Activated T-helper 2 cell treated with anti-CD3 and anti-CD28 coated beads, Interferon-gamma antibody, Interleukin-2, Interleukin-4, amounts not matched to agents 10 μg/mL and 5 μg/mL and 100 μg/mL, durations not matched to agents 14 hours and 24 hours and 36 hours (primary cell): ENCODE results near the gene PPP1R2B. TPM values are rescaled to one million over a fixed set of nuclear protein-coding genes. Genes with fewer than 3 reads are reported as not detected.

ENCODE experiments used
- DNase-seq: peaks from one replicate; pipeline ENCODE4 v3.0.0; 2021; ENCODE audit warnings: low spot score
- H3K27ac Mint-ChIP-seq: one replicate; pipeline ENCODE4 v1.8.0; 2021; ENCODE audit warnings: mixed read lengths
- H3K27me3 Mint-ChIP-seq: one replicate; pipeline ENCODE4 v1.8.0; 2021; ENCODE audit warnings: low read depth, mixed read lengths
- H3K36me3 Mint-ChIP-seq: one replicate; pipeline ENCODE4 v1.8.0; 2021; ENCODE audit warnings: low read depth, mixed read lengths
- H3K4me1 Mint-ChIP-seq: one replicate; pipeline ENCODE4 v1.8.0; 2021; ENCODE audit warnings: low read depth, mixed read lengths
- H3K4me3 Mint-ChIP-seq: one replicate; pipeline ENCODE4 v1.8.0; 2021; ENCODE audit warnings: low read depth, mild to moderate bottlenecking, moderate library complexity, mixed read lengths
- H3K9me3 Mint-ChIP-seq: one replicate; pipeline ENCODE4 v1.8.0; 2021; ENCODE audit warnings: mixed read lengths
- intact Hi-C: fragments of 100-400 bp; cut with micrococcal nuclease; formaldehyde crosslinking; loops from one replicate; pipeline ENCODE4 v1.15.1; 2023
- total RNA-seq: library from RNA; stranded (reverse); gene quantifications from 2 replicates; pipeline ENCODE4 v1.2.3, GENCODE V29; 2022

Gene PPP1R2B
- total RNA-seq, 1 donor from 2014 or later, result 0.66 TPM

GRCh38 chr5:156888520-156888919 lies 38.4 kb downstream of the PPP1R2B start:
- Mint-ChIP-seq H3K27ac (no peak overlapping the region), H3K9me3 (peaks cover under 1% of the 10 kb centered on the region), H3K4me3 (no peak overlapping the region), H3K36me3 (no peaks in the 10 kb centered on the region), H3K4me1 (peaks cover 20% of the 10 kb centered on the region), H3K27me3 (peaks cover 2% of the 10 kb centered on the region)
- intact Hi-C loops, result no loop called here
- DNase-seq, result no peak

GRCh38 chr5:156892223-156892622 lies 42.1 kb downstream of the PPP1R2B start:
- peak overlapping the region; percentile 36 for H3K27ac Mint-ChIP-seq
- H3K27me3 Mint-ChIP-seq, result no peaks in the 10 kb centered on the region
- no peak overlapping the region for H3K4me3 Mint-ChIP-seq
- H3K9me3 Mint-ChIP-seq, result peaks cover 4% of the 10 kb centered on the region
- no peaks in the 10 kb centered on the region for H3K36me3 Mint-ChIP-seq
- peaks cover 28% of the 10 kb centered on the region for H3K4me1 Mint-ChIP-seq
- DNase-seq, result no peak
- intact Hi-C loops, result loop anchor here (5.0 kb wide), 1 partner anchor 40 kb away; no protein-coding TSS in a partner anchor

GRCh38 chr5:156892864-156893263 lies 42.8 kb downstream of the PPP1R2B start:
- no peaks in the 10 kb centered on the region for H3K36me3 Mint-ChIP-seq
- peaks cover 28% of the 10 kb centered on the region for H3K4me1 Mint-ChIP-seq
- H3K4me3 Mint-ChIP-seq, result no peak overlapping the region
- peak overlapping the region; percentile 67 for H3K27ac Mint-ChIP-seq
- peaks cover 4% of the 10 kb centered on the region for H3K9me3 Mint-ChIP-seq
- H3K27me3 Mint-ChIP-seq, result no peaks in the 10 kb centered on the region
- DNase-seq, result no peak
- intact Hi-C loops, result loop anchor here (5.0 kb wide), 1 partner anchor 39 kb away; no protein-coding TSS in a partner anchor

DNA sequence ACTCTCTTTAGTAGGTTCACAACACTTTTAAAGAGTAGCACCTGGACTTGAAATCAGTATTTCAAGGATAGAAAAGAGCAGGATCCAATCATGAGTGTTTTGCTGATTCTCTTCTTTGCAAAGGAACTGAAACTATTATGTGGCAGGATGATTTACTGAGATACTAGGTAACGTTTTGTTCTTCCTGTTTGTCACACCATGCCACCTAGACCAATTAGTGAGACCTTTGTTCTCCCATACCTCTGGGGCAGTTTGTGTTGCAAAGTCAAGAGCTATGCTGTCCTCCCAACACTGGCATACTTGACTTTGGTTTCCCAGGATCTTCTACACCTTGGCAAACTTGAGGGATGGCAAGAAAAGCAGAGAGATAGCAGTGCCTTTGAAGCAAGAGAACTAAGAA lies 43.4 kb downstream of the PPP1R2B start:
- H3K4me1 Mint-ChIP-seq, result peaks cover 28% of the 10 kb centered on the region
- intact Hi-C loops, result loop anchor here (5.0 kb wide), 1 partner anchor 39 kb away; no protein-coding TSS in a partner anchor
- DNase-seq, result no peak
- peak overlapping the region; percentile 67 for H3K27ac Mint-ChIP-seq
- no peak overlapping the region for H3K4me3 Mint-ChIP-seq
- H3K9me3 Mint-ChIP-seq, result peaks cover 4% of the 10 kb centered on the region
- no peaks in the 10 kb centered on the region for H3K36me3 Mint-ChIP-seq
- no peaks in the 10 kb centered on the region for H3K27me3 Mint-ChIP-seq

DNA sequence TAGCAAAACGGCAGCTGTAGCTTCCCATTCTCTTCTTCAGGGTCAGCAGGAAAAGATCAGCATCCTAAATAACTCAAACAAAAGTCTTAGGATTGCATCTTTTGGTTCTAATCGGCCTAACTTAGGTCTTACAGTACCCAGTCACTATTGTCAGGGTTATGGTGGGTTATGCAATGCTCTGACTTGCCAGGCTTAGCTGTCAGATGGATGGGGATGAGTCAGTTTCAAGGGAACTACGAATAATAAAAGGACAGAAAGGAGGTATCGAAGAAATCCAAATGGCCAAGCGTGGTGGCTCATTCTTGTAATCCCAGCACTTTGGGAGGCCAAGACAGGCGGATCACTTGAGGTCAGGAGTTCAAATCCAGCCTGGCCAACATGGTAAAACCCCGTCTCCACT lies 46.5 kb downstream of the PPP1R2B start:
- peaks cover 23% of the 10 kb centered on the region for H3K4me1 Mint-ChIP-seq
- no peak for DNase-seq
- H3K27ac Mint-ChIP-seq, result no peak overlapping the region
- no peaks in the 10 kb centered on the region for H3K27me3 Mint-ChIP-seq
- intact Hi-C loops, result no loop called here
- H3K9me3 Mint-ChIP-seq, result peaks cover 4% of the 10 kb centered on the region
- peaks cover 6% of the 10 kb centered on the region for H3K36me3 Mint-ChIP-seq
- H3K4me3 Mint-ChIP-seq, result no peak overlapping the region

Other genes with a start within 250 kb of the PPP1R2B start
- gene TIMD4, start 112.9 kb downstream of the PPP1R2B start, total RNA-seq, result 5.3 and 5.5 TPM in 2 replicates
- 0.64 and 1.2 TPM in 2 replicates for gene HAVCR1, start 208.8 kb downstream of the PPP1R2B start, total RNA-seq